Ovary (tissue), 9 donors: ENCODE measurements around the gene RAD9B. TPM values are rescaled to one million over a fixed set of nuclear protein-coding genes. Genes with fewer than 3 reads are reported as not detected.

Source experiments
- DNase-seq, 5 donors: peaks; one replicate each; pipeline ENCODE4 v3.0.0-alpha.2; 2019 to 2020
- H3K27ac ChIP-seq, 2 donors: fragments of 200-600 bp; one replicate each; pipeline versions ENCODE4 v1.5.1 to v1.8.0; 2019 to 2022
- H3K27me3 ChIP-seq: fragments of 200-600 bp; one replicate; pipeline ENCODE4 v1.8.0; 2022
- H3K36me3 ChIP-seq: fragments of 200-600 bp; sonication (generic); one replicate; pipeline ENCODE4 v1.5.1; 2019
- H3K4me1 ChIP-seq: one replicate; pipeline ENCODE4 v1.8.1; 2013; ENCODE audit warnings: mild to moderate bottlenecking, moderate library complexity; ENCODE audit not compliant: insufficient read depth
- H3K4me3 ChIP-seq: fragments of 200-600 bp; sonication (generic); one replicate; pipeline ENCODE4 v1.5.1; 2017
- H3K9me3 ChIP-seq, 2 donors: fragments of 200-600 bp in 1 of 2; sonication (generic) in 1 of 2; one replicate each; pipeline versions ENCODE4 v1.5.1 to v1.8.1; 2013 to 2019; ENCODE audit warnings: mild to moderate bottlenecking in 1 of 2, moderate library complexity in 1 of 2
- CTCF ChIP-seq, 3 donors: fragments of 450-650 bp in 2 of 3; fragments of 200-600 bp in 1 of 3; IDR thresholded peaks; one replicate each; pipeline versions ENCODE4 v1.5.1 to v1.8.0; 2016 to 2022; ENCODE audit warnings: antibody characterized with exemption in 3 of 3, mild to moderate bottlenecking in 1 of 3
- EP300 ChIP-seq: sonication (generic); formaldehyde crosslinking; IDR thresholded peaks from one replicate; pipeline ENCODE4 v1.6.1; 2017; ENCODE audit warnings: antibody characterized with exemption
- POLR2A ChIP-seq: fragments of 450-650 bp; IDR thresholded peaks from one replicate; pipeline ENCODE4 v1.6.1; 2017; ENCODE audit warnings: antibody characterized with exemption, mild to moderate bottlenecking, moderate library complexity
- WGBS, 3 donors: extraction: QIAGEN DNeasy Blood & Tissue Kit in 1 of 3; methylation state at CpG; one replicate each; pipeline versions ENCODE4 v1.1.5 to v1.1.7; 2013 to 2017; 5-methylcytosine and 5-hydroxymethylcytosine counted together
- intact Hi-C, 4 donors: fragments of 100-400 bp; cut with DNase I; formaldehyde crosslinking; loops; one replicate each; pipeline versions ENCODE4 v1.11.0 to v1.15.1; 2022 to 2023
- polyA plus RNA-seq, 2 donors: library from polyadenylated mRNA; stranded (reverse); fragments of 200-250 nt in 1 of 2; fragments of 350-450 nt in 1 of 2; fragmentation: Illumina TruSeq in 1 of 2; extraction: RNeasy Lipid Tissue Mini Kit (QIAGEN cat#74804) in 1 of 2; gene quantifications; one replicate each; pipeline ENCODE4 v1.2.3, GENCODE V29; 2013 to 2014
- total RNA-seq, 7 donors: library from RNA; depleted of rRNA in 2 of 7; stranded (reverse); fragments of >200 nt in 2 of 7; fragmentation: NEBNext Ultra II Directional in 3 of 7; extraction: Animal tissue kit (Norgen Biotek cat#: 25700) in 3 of 7; gene quantifications; one replicate each; pipeline versions ENCODE4 v1.1.0 to v1.2.4, GENCODE V29; 2016 to 2023
- donor health status: DM: no; HTN: no; CAD: no; lungs with moderate emphysema.
- donor health status: DM: no; HTN: no; CAD: no.
- donor health status: Bipolar disorder and iron deficiency.
- donor health status: DM: yes; HTN: yes; CAD: no.
- donor health status: DM: no; HTN: no; CAD: no.
- donor health status: DM: yes; HTN: yes; CAD: no.

Gene RAD9B
- total and polyA plus RNA-seq, 9 donors = 0.23 to 3.8 (median 1.4) TPM

- 92 to 97% (median 96%) methylated on average over 7 of the region's 7 CpGs for WGBS, 3 donors
- intact Hi-C loops = no loop called here
These were observed 26.7 kb upstream of the RAD9B start for GRCh38 chr12:110475426-110475825.

GRCh38 chr12:110498984-110499706, 3.0 kb upstream of the RAD9B start:
- no peak overlapping the region for H3K27ac ChIP-seq
- no peaks in the 10 kb centered on the region for H3K9me3 ChIP-seq
- no peaks in the 10 kb centered on the region for H3K36me3 ChIP-seq
- 63 to 70% (median 64%) methylated on average over 4 of the region's 4 CpGs for WGBS, 3 donors
- H3K4me1 ChIP-seq = peaks cover 8% of the 10 kb centered on the region
- no peak for DNase-seq
- no peak overlapping the region for H3K4me3 ChIP-seq
- no peaks in the 10 kb centered on the region for H3K27me3 ChIP-seq
- TF ChIP-seq POLR2A = no peak
- TF ChIP-seq EP300 = no peak
- no peak for TF ChIP-seq CTCF (IDR thresholded peaks at IDR 0.05)
- intact Hi-C loops = no loop called here

More at GRCh38 chr12:110475426-110475825, 26.7 kb upstream of the RAD9B start:
- H3K9me3 ChIP-seq = no peaks in the 10 kb centered on the region
- no peaks in the 10 kb centered on the region for H3K36me3 ChIP-seq
- no peak for TF ChIP-seq EP300
- TF ChIP-seq POLR2A = no peak
- TF ChIP-seq CTCF (IDR thresholded peaks at IDR 0.05) = no peak
- H3K4me1 ChIP-seq = no peaks in the 10 kb centered on the region
- no peaks in the 10 kb centered on the region for H3K27me3 ChIP-seq
- no peak overlapping the region for H3K27ac ChIP-seq
- no peak overlapping the region for H3K4me3 ChIP-seq
- DNase-seq = no peak

- no peaks in the 10 kb centered on the region for H3K36me3 ChIP-seq
- H3K27me3 ChIP-seq = no peaks in the 10 kb centered on the region
- intact Hi-C loops = no loop called here
- DNase-seq = peak in 1 of 5 donors; percentile 26
- no peaks in the 10 kb centered on the region for H3K9me3 ChIP-seq
- 0% methylated on average over 17 of the region's 17 CpGs for WGBS, 3 donors
- peak overlapping the region; percentile 92 for H3K4me3 ChIP-seq
- H3K4me1 ChIP-seq = peaks cover 8% of the 10 kb centered on the region
- peak overlapping the region; percentile 16 to 71 for H3K27ac ChIP-seq
- TF ChIP-seq POLR2A (no peak), CTCF (IDR thresholded peaks at IDR 0.05) (no peak), EP300 (no peak)
These were observed 756 bp upstream of the RAD9B start for GRCh38 chr12:110501399-110501751.

- no peak for TF ChIP-seq CTCF (IDR thresholded peaks at IDR 0.05)
- no peak for TF ChIP-seq EP300
- no peak for TF ChIP-seq POLR2A
- WGBS, 3 donors = 64 to 78% (median 70%) methylated on average over 1 of the region's 1 CpG
- DNase-seq = no peak
- no peaks in the 10 kb centered on the region for H3K27me3 ChIP-seq
- no peak overlapping the region for H3K27ac ChIP-seq
- no peak overlapping the region for H3K4me3 ChIP-seq
- H3K9me3 ChIP-seq = no peaks in the 10 kb centered on the region
- intact Hi-C loops = no loop called here
- H3K36me3 ChIP-seq = no peaks in the 10 kb centered on the region
- H3K4me1 ChIP-seq = peaks cover 6% of the 10 kb centered on the region
These were observed 1.3 kb downstream of the RAD9B start for GRCh38 chr12:110503432-110503831.
